H1 (cell line): ENCODE measurements around the gene ENDOV. TPM values are rescaled to one million over a fixed set of nuclear protein-coding genes. Genes with fewer than 3 reads are reported as not detected.
"Not testable (repeated sequence)": the region's sequence is repeated elsewhere in the genome, so short reads cannot be mapped to it uniquely, and the experiment has no call there.

Experiments
- CTCF ChIA-PET: fragments of 300-600 bp; sonication (Branson Sonifier 250); formaldehyde crosslinking; loops from one replicate; lab custom pipeline; 2021; ENCODE audit not compliant: partially characterized antibody; lab: Charles Lee
- POLR2A ChIA-PET: fragments of 300-600 bp; sonication (Branson Sonifier 250); formaldehyde crosslinking; loops from one replicate; lab custom pipeline; 2021; ENCODE audit warnings: inconsistent platforms; ENCODE audit not compliant: partially characterized antibody; lab: Charles Lee
- DNase-seq, 2 experiments: peaks; one replicate each; pipeline versions ENCODE4 v3.0.0 to v3.0.0-alpha.2; 2010 to 2022; ENCODE audit warnings: low spot score in 2 of 2, low read depth in 1 of 2, mixed read lengths in 1 of 2
- FAIRE-seq: peaks from 2 replicates; lab custom pipeline; 2011; peaks lifted over from hg19 to GRCh38; lab: Jason Lieb, UNC
- H2AFZ ChIP-seq: 2 replicates; pipeline ENCODE4 v1.8.1; 2012; ENCODE audit warnings: low read length, inconsistent platforms
- H2AK5ac ChIP-seq: 2 replicates; pipeline ENCODE4 v1.6.1; 2013; ENCODE audit warnings: low read depth, low read length
- H2BK120ac ChIP-seq: replicated peaks from 2 replicates; pipeline ENCODE3; 2013; ENCODE audit warnings: low read depth, low read length, inconsistent platforms
- H2BK12ac ChIP-seq: 2 replicates; pipeline ENCODE4 v1.6.1; 2013; ENCODE audit warnings: low read depth, low read length
- H2BK15ac ChIP-seq: 2 replicates; pipeline ENCODE4 v1.6.1; 2013; ENCODE audit warnings: low read length
- H2BK20ac ChIP-seq: 2 replicates; pipeline ENCODE4 v1.6.1; 2013; ENCODE audit warnings: low read length
- H2BK5ac ChIP-seq: 2 replicates; pipeline ENCODE4 v1.6.1; 2013; ENCODE audit warnings: low read depth, low read length
- H3K14ac ChIP-seq: 2 replicates; pipeline ENCODE4 v1.6.1; 2013; ENCODE audit warnings: inconsistent platforms; ENCODE audit not compliant: insufficient read length
- H3K18ac ChIP-seq: 2 replicates; pipeline ENCODE4 v1.6.1; 2013; ENCODE audit warnings: low read length; ENCODE audit errors: extremely low read depth
- H3K23ac ChIP-seq: 2 replicates; pipeline ENCODE4 v1.6.1; 2013; ENCODE audit warnings: inconsistent platforms; ENCODE audit not compliant: insufficient read length
- H3K23me2 ChIP-seq: 2 replicates; pipeline ENCODE4 v1.6.1; 2013; ENCODE audit warnings: low read depth, low read length
- H3K27ac ChIP-seq: 2 replicates; pipeline ENCODE4 v1.6.1; 2011; ENCODE audit warnings: low read depth, low read length, inconsistent platforms
- H3K27me3 ChIP-seq, 4 experiments: replicated peaks in 1 of 4; 1 replicate in 1 of 4; 2 replicates in 3 of 4; pipeline versions ENCODE4 v1.6.1 to v1.8.1; 2011 to 2013; ENCODE audit warnings: low read length in 3 of 4, mild to moderate bottlenecking in 3 of 4, inconsistent platforms in 2 of 4, mixed read lengths in 2 of 4, moderate library complexity in 1 of 4; ENCODE audit not compliant: control insufficient read depth in 3 of 4, insufficient read depth in 3 of 4; ENCODE audit errors: extremely low read depth in 1 of 4
- H3K36me3 ChIP-seq, 4 experiments: 2 replicates each; pipeline versions ENCODE4 v1.6.1 to v1.8.1; 2011 to 2013; ENCODE audit warnings: mild to moderate bottlenecking in 4 of 4, low read length in 3 of 4, moderate library complexity in 2 of 4, control low read depth in 1 of 4, inconsistent platforms in 1 of 4; ENCODE audit not compliant: insufficient read depth in 4 of 4, control insufficient read depth in 2 of 4
- H3K4ac ChIP-seq: replicated peaks from 2 replicates; pipeline ENCODE3; 2013; ENCODE audit warnings: low read length, low read depth, mixed read lengths, inconsistent platforms; ENCODE audit not compliant: insufficient read length
- H3K4me1 ChIP-seq, 4 experiments: replicated peaks in 1 of 4; 1 replicate in 1 of 4; 2 replicates in 3 of 4; pipeline versions ENCODE4 v1.6.1 to v1.8.1; 2011 to 2013; ENCODE audit warnings: low read length in 3 of 4, inconsistent platforms in 2 of 4, mixed read lengths in 1 of 4; ENCODE audit not compliant: insufficient read depth in 4 of 4, control insufficient read depth in 3 of 4
- H3K4me2 ChIP-seq, 2 experiments: 2 replicates each; pipeline versions ENCODE4 v1.6.1 to v1.8.1; 2011 to 2013; ENCODE audit warnings: low read depth in 2 of 2, low read length in 2 of 2, control low read depth in 1 of 2, inconsistent platforms in 1 of 2, mild to moderate bottlenecking in 1 of 2; ENCODE audit not compliant: insufficient read depth in 1 of 2
- H3K4me3 ChIP-seq, 4 experiments: fragments of 200-600, 300-600 bp in 1 of 4; sonication (generic), shearing (Covaris generic), sonication (Bioruptor Twin) in 1 of 4; 2 replicates each; pipeline versions ENCODE4 v1.5.1 to v1.8.1; 2011 to 2016; ENCODE audit warnings: low read length in 4 of 4, low read depth in 3 of 4, control low read depth in 2 of 4, inconsistent platforms in 2 of 4, mild to moderate bottlenecking in 2 of 4, mixed read lengths in 1 of 4, moderate library complexity in 1 of 4; ENCODE audit not compliant: insufficient read depth in 2 of 4; ENCODE audit errors: extremely low read depth in 1 of 4
- H3K56ac ChIP-seq: replicated peaks from 2 replicates; pipeline ENCODE3; 2013; ENCODE audit warnings: low read depth, mild to moderate bottlenecking, mixed read lengths, low read length, inconsistent platforms; ENCODE audit not compliant: insufficient read length
- H3K79me1 ChIP-seq: 2 replicates; pipeline ENCODE4 v1.6.1; 2013; ENCODE audit warnings: low read depth, low read length, control low read depth
- H3K79me2 ChIP-seq, 2 experiments: 2 replicates each; pipeline versions ENCODE4 v1.6.1 to v1.8.1; 2012 to 2013; ENCODE audit warnings: low read length in 2 of 2, mild to moderate bottlenecking in 2 of 2, inconsistent platforms in 1 of 2; ENCODE audit not compliant: insufficient read depth in 2 of 2, control insufficient read depth in 1 of 2
- H3K9ac ChIP-seq, 4 experiments: replicated peaks in 1 of 4; 1 replicate in 1 of 4; 2 replicates in 3 of 4; pipeline versions ENCODE4 v1.6.1 to v1.8.1; 2011 to 2013; ENCODE audit warnings: low read depth in 3 of 4, low read length in 3 of 4, control low read depth in 2 of 4, mild to moderate bottlenecking in 2 of 4, moderate library complexity in 2 of 4, inconsistent platforms in 1 of 4; ENCODE audit errors: extremely low read depth in 1 of 4
- H3K9me3 ChIP-seq, 2 experiments: 2 replicates each; pipeline versions ENCODE4 v1.6.1 to v1.8.1; 2012 to 2013; ENCODE audit warnings: mild to moderate bottlenecking in 2 of 2, moderate library complexity in 2 of 2, control low read depth in 1 of 2, inconsistent platforms in 1 of 2, low read depth in 1 of 2, low read length in 1 of 2, mixed read lengths in 1 of 2; ENCODE audit not compliant: insufficient read depth in 2 of 2
- H4K20me1 ChIP-seq, 2 experiments: replicated peaks in 1 of 2; 2 replicates each; pipeline versions ENCODE3 to v1.8.1; 2011 to 2013; ENCODE audit warnings: inconsistent platforms in 2 of 2, low read length in 2 of 2, mild to moderate bottlenecking in 1 of 2; ENCODE audit not compliant: insufficient read depth in 2 of 2, control insufficient read depth in 1 of 2
- H4K5ac ChIP-seq: 2 replicates; pipeline ENCODE4 v1.6.1; 2013; ENCODE audit warnings: low read length, low read depth, mixed read lengths, inconsistent platforms; ENCODE audit not compliant: insufficient read length
- H4K8ac ChIP-seq: 2 replicates; pipeline ENCODE4 v1.8.0; 2013; ENCODE audit warnings: mild to moderate bottlenecking, moderate library complexity, low read length, inconsistent platforms; ENCODE audit not compliant: insufficient read depth; ENCODE audit errors: extremely low read depth
- H4K91ac ChIP-seq: replicated peaks from 2 replicates; pipeline ENCODE3; 2013; ENCODE audit warnings: low read length, mixed read lengths, inconsistent platforms; ENCODE audit not compliant: insufficient read length
- PHF8 ChIP-seq: fragments of 200-600 bp; sonication (generic); conservative IDR thresholded peaks from 2 replicates; pipeline ENCODE4 v1.7.1; 2012; ENCODE audit warnings: low read depth, mild to moderate bottlenecking, inconsistent platforms, low read length, moderate library complexity
- POLR2A ChIP-seq, 2 experiments: IDR thresholded peaks; 1 replicate in 1 of 2; 2 replicates in 1 of 2; pipeline ENCODE4 v1.6.1; 2011; ENCODE audit warnings: low read depth in 2 of 2, low read length in 2 of 2, mild to moderate bottlenecking in 2 of 2; ENCODE audit errors: control extremely low read depth in 1 of 2
- RFX5 ChIP-seq: IDR thresholded peaks from 2 replicates; pipeline ENCODE4 v1.6.1; 2011; ENCODE audit warnings: low read depth, low read length, improper control_type of control experiment, borderline replicate concordance
- SP2 ChIP-seq: IDR thresholded peaks from 2 replicates; pipeline ENCODE4 v1.6.1; 2012; ENCODE audit warnings: mild to moderate bottlenecking, low read length, inconsistent platforms
- SP4 ChIP-seq: IDR thresholded peaks from 2 replicates; pipeline ENCODE4 v1.6.1; 2012; ENCODE audit warnings: low read length, inconsistent platforms
- TBP ChIP-seq: IDR thresholded peaks from 2 replicates; pipeline ENCODE4 v1.6.1; 2011; ENCODE audit warnings: low read depth, low read length, improper control_type of control experiment
- WGBS, 2 experiments: shearing (Covaris generic) in 1 of 2; methylation state at CpG; one replicate each; pipeline versions ENCODE4 v1.1.6 to v1.1.7; 2013 to 2015; ENCODE audit warnings: low lambda C conversion rate in 2 of 2, mixed read lengths in 2 of 2, inconsistent platforms in 1 of 2, low coverage in 1 of 2, missing lambda C conversion rate in 1 of 2; ENCODE audit not compliant: insufficient replicate concordance in 2 of 2, insufficient coverage in 1 of 2, insufficient read length in 1 of 2; ENCODE audit errors: extremely low coverage in 1 of 2, missing lambda C conversion rate in 1 of 2; 5-methylcytosine and 5-hydroxymethylcytosine counted together
- polyA plus RNA-seq, 7 experiments: library from polyadenylated mRNA; depleted of rRNA in 3 of 7; stranded (reverse) in 5 of 7; unstranded in 2 of 7; fragments of >200 nt in 5 of 7; fragments of 200-250 nt in 2 of 7; gene quantifications; 1 replicate in 5 of 7; 2 replicates in 1 of 7; 4 replicates in 1 of 7; pipeline versions ENCODE4 v1.2.1 to v1.2.3, GENCODE V29; 2011 to 2013; ENCODE audit warnings: missing spikeins in 2 of 7, mixed read lengths in 2 of 7
- total RNA-seq: library from RNA; stranded (reverse); fragmentation: NEBNext Ultra II Directional; extraction: Animal tissue kit (Norgen Biotek cat#: 25700); gene quantifications from 2 replicates; pipeline ENCODE4 v1.2.1, GENCODE V29; 2021

ENDOV gene
- total and polyA plus RNA-seq, 2 of the 8 experiments (the other 6 are each of a cell fraction or from before 2014, with no cell fraction given), result 10.6 to 13.3 TPM

DNA sequence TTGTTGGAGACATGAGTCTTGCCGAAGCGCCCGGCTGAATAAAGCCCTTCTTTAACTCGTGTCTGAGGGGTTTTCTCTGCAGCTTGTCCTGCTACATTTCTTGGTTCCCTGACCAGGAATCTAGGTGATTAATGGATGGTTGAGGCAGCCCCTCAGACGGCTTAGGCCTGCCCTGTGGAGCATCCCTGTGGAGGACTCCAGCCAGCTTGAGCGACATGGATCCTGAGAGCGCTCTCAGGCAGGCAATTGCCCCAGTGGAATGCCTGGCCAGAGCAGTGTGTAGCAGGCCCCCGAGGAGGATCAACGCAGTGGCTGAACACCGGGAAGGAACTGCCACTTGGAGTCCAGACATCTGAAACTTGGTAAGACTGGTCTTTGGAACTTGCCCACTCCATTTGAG is 17.3 kb upstream of the ENDOV start (continued):
- no peak for TF ChIP-seq RFX5
- no peak for TF ChIP-seq PHF8
- no peak for TF ChIP-seq SP4
- TF ChIP-seq SP2, result no peak
- TF ChIP-seq POLR2A (IDR thresholded peaks at IDR 0.05; ENCODE audit: control extremely low read depth in 1 of 2, low read depth in 2 of 2, low read length in 2 of 2), result no peak
- TF ChIP-seq TBP, result no peak

DNA sequence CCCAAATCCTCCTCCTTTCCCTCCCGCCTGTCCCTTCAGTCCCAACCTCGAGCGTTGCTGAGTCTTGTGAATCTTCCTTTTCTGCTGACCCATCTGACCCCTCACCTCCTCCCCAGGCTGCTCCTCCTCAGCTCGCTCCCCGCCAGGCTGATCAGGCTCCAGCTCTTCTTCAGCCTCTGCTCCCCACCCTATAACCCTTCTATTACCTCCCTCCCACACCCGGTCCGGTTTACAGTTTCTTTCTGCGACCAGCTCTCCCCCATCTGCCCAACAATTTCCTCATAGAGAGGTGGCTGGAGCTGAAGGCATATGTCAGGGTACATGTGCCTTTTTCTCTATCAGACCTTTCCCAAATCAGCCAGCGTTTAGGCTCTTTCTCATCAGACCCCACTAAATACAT is 13.9 kb upstream of the ENDOV start:
- ChIA-PET CTCF (interaction anchor here (0.6 kb wide), 1 partner anchor 48 kb away, joined by 3 read pairs; no protein-coding TSS in a partner anchor), POLR2A (interaction anchor here (1.4 kb wide), 1 partner anchor 273 kb away, joined by 3 read pairs; no protein-coding TSS in a partner anchor)
- H2BK120ac ChIP-seq, H3K9me3 ChIP-seq, H3K36me3 ChIP-seq, H3K27ac ChIP-seq, H3K27me3 ChIP-seq, H3K4me1 ChIP-seq, H3K4me2 ChIP-seq, H2AFZ ChIP-seq, H3K56ac ChIP-seq, H3K4me3 ChIP-seq, H4K5ac ChIP-seq, H4K20me1 ChIP-seq, H3K14ac ChIP-seq, H3K23me2 ChIP-seq, H2BK15ac ChIP-seq, H4K8ac ChIP-seq, H2AK5ac ChIP-seq, H2BK12ac ChIP-seq, H3K9ac ChIP-seq, H2BK20ac ChIP-seq, H3K18ac ChIP-seq, H3K79me1 ChIP-seq, DNase-seq, H3K23ac ChIP-seq, FAIRE-seq, H3K79me2 ChIP-seq, H2BK5ac ChIP-seq, H4K91ac ChIP-seq, H3K4ac ChIP-seq: not testable (repeated sequence)
- 80% methylated on average over 9 of the region's 9 CpGs; no CpG with 5 or more reads in 1 of the 2 experiments for WGBS, 2 experiments
